HL-60 (cell line): ENCODE measurements around the gene TMEM250.

Source experiments
- CTCF ChIP-seq: IDR thresholded peaks from one replicate; pipeline ENCODE4 v1.5.1; 2011; ENCODE audit warnings: low read length, control low read depth, inconsistent platforms; ENCODE audit not compliant: insufficient read depth
- SPI1 ChIP-seq: IDR thresholded peaks from 2 replicates; pipeline ENCODE4 v1.6.1; 2012; ENCODE audit warnings: low read depth, mild to moderate bottlenecking, borderline replicate concordance

GRCh38 chr9:136104488-136104800, 14.2 kb downstream of the TMEM250 start:
- TF ChIP-seq CTCF: no peak
- TF ChIP-seq SPI1: no peak
